ENCODE measurements around the gene SCNN1A. TPM values are rescaled to one million over a fixed set of nuclear protein-coding genes. Genes with fewer than 3 reads are reported as not detected.
"Not testable (repeated sequence)": the region's sequence is repeated elsewhere in the genome, so short reads cannot be mapped to it uniquely, and the experiment has no call there.

The SCNN1A gene
- total RNA-seq, 3 donors from 2014 or later: 1.3 to 175 (median 93.7) TPM

GRCh38 chr12:6340032-6340638 lies 35.2 kb downstream of the SCNN1A start:
- Histone ChIP-seq H3K36me3 (no peaks in the 10 kb centered on the region), H3K27me3 (no peaks in the 10 kb centered on the region), H3K27ac (peak overlapping the region; percentile 98 to 99), H3K9me3 (no peaks in the 10 kb centered on the region), H3K4me1 (peaks cover 16 to 45% of the 10 kb centered on the region in 2 donors), H3K4me3 (peak overlapping the region; percentile 88 to 91 (median 89))
- DNase-seq (ENCODE audit: low spot score in 2 of 2): peak in 1 of 2 donors; percentile 43
- intact Hi-C loops (cut with DNase I; ENCODE audit: low total_unique reads): no loop called here
- TF ChIP-seq POLR2AphosphoS5 (IDR thresholded peaks at IDR 0.05) (no peak), POLR2A (IDR thresholded peaks at IDR 0.05) (no peak), CTCF (IDR thresholded peaks at IDR 0.05) (no peak)

GRCh38 chr12:6338955-6339354 lies 36.4 kb downstream of the SCNN1A start:
- H3K27me3 ChIP-seq: no peaks in the 10 kb centered on the region
- peak overlapping the region; percentile 88 to 91 (median 89) for H3K4me3 ChIP-seq
- intact Hi-C loops (cut with DNase I; ENCODE audit: low total_unique reads): loop anchor here (1.0 kb wide), 1 partner anchor 195 kb away; the partner anchor contains the start of gene GAPDH
- no peaks in the 10 kb centered on the region for H3K9me3 ChIP-seq
- H3K27ac ChIP-seq: peak overlapping the region; percentile 98 to 99
- H3K36me3 ChIP-seq: no peaks in the 10 kb centered on the region
- TF ChIP-seq POLR2A (IDR thresholded peaks at IDR 0.05): no peak
- no peak for TF ChIP-seq POLR2AphosphoS5 (IDR thresholded peaks at IDR 0.05)
- no peak for TF ChIP-seq CTCF (IDR thresholded peaks at IDR 0.05)
- DNase-seq (ENCODE audit: low spot score in 2 of 2): no peak
- H3K4me1 ChIP-seq: peaks cover 18 to 56% of the 10 kb centered on the region in 2 donors

GRCh38 chr12:6338536-6338935 lies 36.8 kb downstream of the SCNN1A start:
- peak overlapping the region; percentile 88 to 91 (median 89) for H3K4me3 ChIP-seq
- H3K27ac ChIP-seq: peak overlapping the region; percentile 98 to 99
- H3K9me3 ChIP-seq; H3K27me3 ChIP-seq; H3K36me3 ChIP-seq; DNase-seq (ENCODE audit: low spot score in 2 of 2); intact Hi-C loops (cut with DNase I; ENCODE audit: low total_unique reads): not testable (repeated sequence)
- peaks cover 20 to 60% of the 10 kb centered on the region in 2 donors for H3K4me1 ChIP-seq

- peaks cover 16 to 63% of the 10 kb centered on the region in 2 donors for H3K4me1 ChIP-seq
- H3K4me3 ChIP-seq: peak overlapping the region; percentile 88 to 91 (median 89)
- H3K27ac ChIP-seq: peak overlapping the region; percentile 95 to 98
- no peak for DNase-seq (ENCODE audit: low spot score in 2 of 2)
- intact Hi-C loops (cut with DNase I; ENCODE audit: low total_unique reads): no loop called here
- H3K36me3 ChIP-seq: no peaks in the 10 kb centered on the region
- H3K9me3 ChIP-seq: no peaks in the 10 kb centered on the region
- H3K27me3 ChIP-seq: no peaks in the 10 kb centered on the region
- TF ChIP-seq POLR2A (IDR thresholded peaks at IDR 0.05): no peak
- no peak for TF ChIP-seq CTCF (IDR thresholded peaks at IDR 0.05)
- no peak for TF ChIP-seq POLR2AphosphoS5 (IDR thresholded peaks at IDR 0.05)
These were observed 37.4 kb downstream of the SCNN1A start for GRCh38 chr12:6337958-6338433.

- intact Hi-C loops (cut with DNase I; ENCODE audit: low total_unique reads): no loop called here
- DNase-seq (ENCODE audit: low spot score in 2 of 2): no peak
- Histone ChIP-seq H3K36me3 (no peaks in the 10 kb centered on the region), H3K27ac (peak overlapping the region; percentile 95 to 98), H3K27me3 (no peaks in the 10 kb centered on the region), H3K9me3 (no peaks in the 10 kb centered on the region), H3K4me3 (peak overlapping the region; percentile 88 to 91 (median 89)), H3K4me1 (peaks cover 12 to 57% of the 10 kb centered on the region in 2 donors)
- TF ChIP-seq POLR2AphosphoS5 (IDR thresholded peaks at IDR 0.05) (no peak), POLR2A (IDR thresholded peaks at IDR 0.05) (no peak), CTCF (IDR thresholded peaks at IDR 0.05) (no peak)
These were observed 38.2 kb downstream of the SCNN1A start for GRCh38 chr12:6336889-6337853.
